Activated CD4-positive, alpha-beta T cell treated with anti-CD3 and anti-CD28 coated beads for 24 hours (primary cell): ENCODE measurements around the gene PIK3R4.

ENCODE experiments used
- DNase-seq, 2 donors: peaks; one replicate each; pipeline ENCODE4 v3.0.0-alpha.2; 2020; ENCODE audit warnings: low read depth in 2 of 2

Gene PIK3R4

DNA sequence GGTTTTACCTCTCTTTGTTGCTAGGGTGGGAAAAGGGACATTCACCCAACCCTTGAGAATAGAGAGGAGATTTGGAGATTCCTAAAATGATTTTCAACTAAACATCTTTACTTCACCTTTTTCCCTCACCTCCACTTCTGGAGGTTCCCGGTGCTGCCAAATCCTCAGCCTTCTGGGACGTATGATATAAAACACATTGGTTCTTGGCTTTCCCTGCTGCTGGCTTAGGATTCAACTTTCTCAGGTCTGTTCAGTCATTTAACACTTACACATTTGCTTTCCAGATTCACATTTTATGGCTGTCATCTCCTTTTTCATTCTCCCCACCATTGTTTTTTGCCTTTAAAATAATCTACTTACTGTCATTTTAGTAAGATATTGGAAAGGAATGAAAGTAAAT lies 106.6 kb downstream of the PIK3R4 start:
- DNase-seq, result no peak

DNA sequence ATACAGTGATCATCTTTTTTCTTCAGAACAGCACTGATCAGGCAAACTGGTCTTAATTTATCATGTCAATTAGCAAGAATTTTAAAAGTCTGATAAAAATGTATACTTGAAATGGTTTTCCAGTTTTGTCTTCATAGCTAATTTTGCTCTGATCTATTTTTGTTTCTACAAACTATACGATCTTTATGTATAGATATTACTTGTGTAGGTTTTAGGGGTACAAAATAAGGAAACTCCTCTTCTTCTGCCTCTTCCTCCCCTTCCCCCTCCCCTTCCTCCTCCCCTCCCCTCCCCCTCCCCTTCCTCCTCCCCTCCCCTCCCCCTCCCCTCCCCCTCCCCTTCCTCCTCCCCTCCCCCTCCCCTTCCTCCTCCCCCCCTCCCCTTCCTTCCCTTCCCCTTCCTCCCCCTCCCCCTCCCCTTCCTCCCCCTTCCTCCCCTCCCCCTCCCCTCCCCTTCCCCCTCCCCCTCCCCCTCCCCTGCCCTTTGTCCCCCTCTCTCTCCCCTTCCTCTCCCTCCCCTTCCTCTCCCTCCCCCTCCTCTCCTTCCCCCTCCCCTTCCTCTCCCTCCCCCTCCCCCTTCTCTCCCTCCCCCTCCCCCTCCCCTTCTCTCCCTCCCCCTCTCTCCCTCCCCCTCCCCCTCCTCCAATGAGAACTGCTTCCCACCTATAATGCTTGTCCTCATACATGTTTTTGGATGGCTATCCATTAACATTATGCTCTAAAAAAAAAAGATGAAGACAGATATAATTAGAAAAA lies 110.0 kb downstream of the PIK3R4 start:
- DNase-seq, result no peak

DNA sequence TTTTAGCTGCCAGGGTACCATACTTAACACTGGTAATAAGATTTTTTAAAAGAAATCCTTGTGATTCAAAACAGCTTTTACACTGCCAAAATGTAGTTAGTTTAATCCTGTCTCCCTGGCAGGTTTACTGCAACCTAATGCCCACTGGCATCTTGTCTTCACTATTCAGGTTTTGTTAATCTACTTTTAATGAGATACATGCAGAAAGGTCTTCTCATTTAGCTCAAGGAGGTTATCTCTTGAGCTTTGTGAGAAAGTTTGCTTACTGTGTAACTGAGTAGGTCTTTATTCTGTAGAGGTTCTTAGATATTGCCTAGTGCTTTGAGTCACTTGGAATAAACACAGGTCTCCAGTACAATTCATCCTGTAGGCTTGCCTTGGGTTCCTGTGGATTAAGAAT lies 110.7 kb downstream of the PIK3R4 start:
- DNase-seq, result no peak

- no peak for DNase-seq
Measured at GRCh38 chr3:130635285-130635684, 111.3 kb downstream of the PIK3R4 start.
